ENCODE results near the gene CCL14.
A peak's percentile ranks its signal among the peaks of the same experiment; 100 is the strongest.

CCL14 gene

DNA sequence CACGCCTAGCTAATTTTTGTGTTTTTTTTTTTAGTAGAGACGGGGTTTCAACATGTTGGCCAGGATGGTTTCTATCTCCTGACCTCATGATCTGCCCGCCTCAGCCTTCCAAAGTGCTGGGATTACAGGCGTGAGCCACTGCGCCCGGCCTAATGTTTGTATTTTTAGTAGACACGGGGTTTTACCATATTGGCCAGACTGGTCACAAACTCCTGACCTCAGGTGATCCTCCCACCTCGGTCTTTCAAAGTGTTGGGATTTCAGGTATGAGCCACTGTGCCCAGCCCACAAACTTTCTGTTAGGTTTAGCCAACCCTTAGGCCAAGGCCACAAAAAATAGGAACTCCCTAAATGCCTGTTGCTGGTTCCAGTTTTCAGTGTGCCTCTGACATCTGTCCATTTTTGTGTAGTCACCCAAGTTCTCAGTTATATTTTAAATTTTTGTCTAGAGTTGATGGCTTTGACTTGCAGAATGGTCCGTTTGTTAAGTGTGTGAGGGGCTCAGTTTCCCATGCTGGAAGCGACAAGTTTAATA lies 17.9 kb downstream of the CCL14 start:
- DNase-seq (ENCODE audit: low read depth) = no peak
- TF ChIP-seq, protein P1, sequence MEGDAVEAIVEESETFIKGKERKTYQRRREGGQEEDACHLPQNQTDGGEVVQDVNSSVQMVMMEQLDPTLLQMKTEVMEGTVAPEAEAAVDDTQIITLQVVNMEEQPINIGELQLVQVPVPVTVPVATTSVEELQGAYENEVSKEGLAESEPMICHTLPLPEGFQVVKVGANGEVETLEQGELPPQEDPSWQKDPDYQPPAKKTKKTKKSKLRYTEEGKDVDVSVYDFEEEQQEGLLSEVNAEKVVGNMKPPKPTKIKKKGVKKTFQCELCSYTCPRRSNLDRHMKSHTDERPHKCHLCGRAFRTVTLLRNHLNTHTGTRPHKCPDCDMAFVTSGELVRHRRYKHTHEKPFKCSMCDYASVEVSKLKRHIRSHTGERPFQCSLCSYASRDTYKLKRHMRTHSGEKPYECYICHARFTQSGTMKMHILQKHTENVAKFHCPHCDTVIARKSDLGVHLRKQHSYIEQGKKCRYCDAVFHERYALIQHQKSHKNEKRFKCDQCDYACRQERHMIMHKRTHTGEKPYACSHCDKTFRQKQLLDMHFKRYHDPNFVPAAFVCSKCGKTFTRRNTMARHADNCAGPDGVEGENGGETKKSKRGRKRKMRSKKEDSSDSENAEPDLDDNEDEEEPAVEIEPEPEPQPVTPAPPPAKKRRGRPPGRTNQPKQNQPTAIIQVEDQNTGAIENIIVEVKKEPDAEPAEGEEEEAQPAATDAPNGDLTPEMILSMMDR (IDR thresholded peaks at IDR 0.05; ENCODE audit: low read depth, low read length, missing control alignments) = no peak
- no peak overlapping the region for H3K4me3 ChIP-seq (ENCODE audit: low read depth, low read length)

DNA sequence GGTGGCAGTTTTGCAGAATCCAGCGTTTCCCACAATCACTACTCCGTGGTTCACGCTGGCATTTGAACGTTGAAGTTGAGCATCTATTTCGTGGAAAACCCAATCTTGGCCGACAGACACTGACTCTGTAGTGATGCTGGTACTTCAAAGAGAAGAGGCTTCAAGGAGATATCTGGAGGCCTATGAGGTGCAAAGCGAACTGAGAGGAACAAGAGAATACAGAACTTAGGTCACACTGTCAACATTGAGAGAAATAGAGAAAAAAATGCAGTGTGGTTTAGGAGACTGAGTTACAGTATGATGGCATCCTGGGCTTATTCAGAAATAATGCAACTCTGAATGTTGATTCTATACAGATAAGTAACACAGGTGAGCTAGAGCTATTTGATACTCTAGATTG lies 21.3 kb downstream of the CCL14 start:
- TF ChIP-seq, protein P1 (IDR thresholded peaks at IDR 0.05; ENCODE audit: low read depth, low read length, missing control alignments) = no peak
- no peak for DNase-seq (ENCODE audit: low read depth)
- H3K4me3 ChIP-seq (ENCODE audit: low read depth, low read length) = no peak overlapping the region

DNA sequence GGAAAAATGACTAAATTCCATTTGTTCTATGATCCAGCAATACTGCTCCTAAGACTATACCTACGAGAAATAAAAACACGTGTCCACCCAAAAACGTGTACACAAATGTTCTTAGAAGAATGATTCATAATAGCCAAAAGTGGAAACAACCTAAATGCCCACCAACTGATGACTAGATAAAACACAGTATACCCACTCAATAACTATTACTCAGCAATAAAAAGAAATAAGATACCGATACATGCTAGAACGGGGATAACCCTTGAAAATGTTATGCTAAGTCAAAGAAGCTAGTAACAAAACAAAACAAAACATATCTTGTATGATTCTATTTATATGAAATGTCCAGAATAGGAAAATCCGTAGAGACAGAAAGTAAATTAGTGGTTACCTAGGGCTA lies 22.9 kb downstream of the CCL14 start:
- TF ChIP-seq, protein P1 (IDR thresholded peaks at IDR 0.05; ENCODE audit: low read depth, low read length, missing control alignments) = no peak
- H3K4me3 ChIP-seq (ENCODE audit: low read depth, low read length) = no peak overlapping the region
- DNase-seq (ENCODE audit: low read depth) = no peak

DNA sequence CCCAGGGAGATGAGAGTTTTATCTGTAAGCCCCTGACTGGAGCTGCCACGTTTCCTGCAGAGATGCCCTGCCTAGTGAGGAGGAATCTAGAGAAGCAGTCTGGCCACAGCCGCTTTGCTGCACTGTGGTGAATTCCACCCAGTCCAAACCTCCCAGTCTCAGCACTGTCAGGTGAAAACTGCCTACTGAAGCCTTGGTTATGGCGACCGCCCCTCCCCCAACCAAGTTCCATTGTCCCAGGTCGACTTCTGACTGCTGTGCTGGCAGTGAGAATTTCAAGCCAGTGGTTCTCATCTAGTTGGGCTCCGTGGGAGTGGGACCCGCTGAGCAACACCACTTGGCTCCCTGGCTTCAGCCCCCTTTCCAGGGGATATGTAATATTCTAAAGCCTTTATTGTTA lies 32.8 kb downstream of the CCL14 start:
- no peak for DNase-seq (ENCODE audit: low read depth)
- H3K4me3 ChIP-seq (ENCODE audit: low read depth, low read length) = no peak overlapping the region
- TF ChIP-seq, protein P1 (IDR thresholded peaks at IDR 0.05; ENCODE audit: low read depth, low read length, missing control alignments) = no peak

DNA sequence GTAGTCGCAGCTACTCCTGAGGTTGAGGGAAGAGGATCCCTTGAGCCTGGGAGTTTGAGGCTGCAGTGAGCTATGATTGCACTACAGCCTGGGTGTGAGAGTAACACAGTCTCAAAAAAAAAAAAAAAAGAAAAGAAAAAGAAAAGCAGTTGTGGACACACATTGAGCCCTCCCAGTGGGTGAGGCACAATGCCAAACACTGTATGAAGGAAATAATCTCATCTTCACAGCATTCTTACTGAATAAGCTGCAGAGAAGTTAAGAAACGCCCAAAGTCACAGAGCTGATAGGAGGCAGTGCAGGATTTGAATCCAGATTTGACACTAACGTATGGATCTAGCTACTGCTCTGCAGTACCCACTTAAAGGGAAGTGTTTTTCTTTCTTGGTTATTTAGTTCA lies 37.1 kb downstream of the CCL14 start:
- no peak overlapping the region for H3K4me3 ChIP-seq (ENCODE audit: low read depth, low read length)
- TF ChIP-seq, protein P1 (IDR thresholded peaks at IDR 0.05; ENCODE audit: low read depth, low read length, missing control alignments) = no peak
- DNase-seq (ENCODE audit: low read depth) = no peak

DNA sequence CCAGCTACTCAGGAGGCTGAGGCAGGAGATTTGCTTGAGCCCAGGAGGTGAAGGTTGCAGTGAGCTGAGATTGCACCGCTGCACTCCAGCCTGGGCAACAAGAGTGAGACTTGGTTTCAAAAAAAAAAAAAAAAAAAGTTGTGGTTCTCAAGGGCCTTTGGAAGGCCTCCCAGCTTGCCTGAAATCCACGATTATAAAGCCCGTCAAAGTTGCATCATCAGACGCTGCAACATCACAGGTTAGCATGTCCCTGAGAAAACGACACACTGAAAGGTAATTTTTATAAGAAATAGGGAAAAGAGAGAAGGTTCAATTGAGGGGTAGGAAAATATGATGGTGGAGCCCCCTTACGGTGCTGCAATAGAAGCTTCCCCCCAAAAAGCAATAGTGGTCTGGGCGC lies 38.4 kb downstream of the CCL14 start:
- DNase-seq (ENCODE audit: low read depth) = no peak
- TF ChIP-seq, protein P1 (IDR thresholded peaks at IDR 0.05; ENCODE audit: low read depth, low read length, missing control alignments) = no peak
- H3K4me3 ChIP-seq (ENCODE audit: low read depth, low read length) = no peak overlapping the region

DNA sequence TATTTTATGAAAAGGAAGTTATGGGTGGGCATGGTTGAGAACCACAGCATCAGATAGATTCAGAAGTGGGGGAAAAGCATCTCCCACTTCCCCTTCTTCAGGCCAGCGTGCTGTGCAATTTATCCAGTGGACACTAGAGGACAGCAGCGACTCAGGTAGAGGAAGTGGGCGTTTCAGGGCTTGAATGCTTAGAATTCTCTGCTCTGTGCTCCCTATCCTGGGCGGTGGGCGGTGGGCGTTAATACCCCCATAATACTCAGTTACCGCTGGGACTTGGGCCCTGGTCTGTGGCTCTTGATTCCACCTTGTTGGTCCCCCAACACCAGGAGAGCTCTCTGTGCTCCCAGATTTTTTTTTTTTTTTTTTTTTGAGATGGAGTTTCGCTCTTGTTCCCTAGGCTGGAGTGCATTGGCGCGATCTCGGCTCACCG lies 39.4 kb downstream of the CCL14 start:
- peak; percentile 18 for DNase-seq (ENCODE audit: low read depth)
- TF ChIP-seq, protein P1 (IDR thresholded peaks at IDR 0.05; ENCODE audit: low read depth, low read length, missing control alignments) = peak; percentile 90
- no peak overlapping the region for H3K4me3 ChIP-seq (ENCODE audit: low read depth, low read length)

All from GM12864 (cell line).